Tibial artery (tissue), 4 donors: ENCODE results near the gene TMEM240.

Experiments used
- DNase-seq, 2 donors: peaks; one replicate each; pipeline ENCODE4 v3.0.0-alpha.2; 2019
- H3K27ac ChIP-seq, 2 donors: fragments of 200-600 bp; sonication (generic) in 1 of 2; 1 replicate in 1 of 2; 2 replicates in 1 of 2; pipeline ENCODE4 v1.5.1; 2018 to 2019; ENCODE audit warnings: mild to moderate bottlenecking in 1 of 2
- H3K27me3 ChIP-seq, 2 donors: fragments of 200-600 bp; sonication (generic) in 1 of 2; one replicate each; pipeline versions ENCODE4 v1.5.1 to v1.6.0; 2016 to 2019
- H3K36me3 ChIP-seq, 3 donors: fragments of 200-600 bp; sonication (generic) in 2 of 3; one replicate each; pipeline ENCODE4 v1.5.1; 2016 to 2019; ENCODE audit warnings: mild to moderate bottlenecking in 2 of 3
- H3K4me1 ChIP-seq, 4 donors: fragments of 200-600 bp; sonication (generic) in 2 of 4; 1 replicate in 3 of 4; 2 replicates in 1 of 4; pipeline ENCODE4 v1.5.1; 2016 to 2019
- H3K4me3 ChIP-seq, 2 donors: fragments of 200-600 bp; sonication (generic) in 1 of 2; 1 replicate in 1 of 2; 2 replicates in 1 of 2; pipeline ENCODE4 v1.5.1; 2018 to 2019; ENCODE audit warnings: mild to moderate bottlenecking in 2 of 2
- H3K9me3 ChIP-seq, 3 donors: fragments of 200-600 bp; sonication (generic) in 1 of 3; one replicate each; pipeline ENCODE4 v1.5.1; 2016 to 2019
- intact Hi-C: fragments of 100-400 bp; cut with DNase I; formaldehyde crosslinking; loops from one replicate; pipeline ENCODE4 v1.15.0; 2023; ENCODE audit warnings: low total_unique reads
- TF ChIP-seq, protein P1 (sequence below), 2 experiments: fragments of 200-600 bp in 1 of 2; fragments of 450-650 bp in 1 of 2; IDR thresholded peaks; one replicate each; pipeline ENCODE4 v1.5.1; 2017 to 2019; ENCODE audit warnings: antibody characterized with exemption in 2 of 2, mild to moderate bottlenecking in 1 of 2, moderate library complexity in 1 of 2

Gene TMEM240

DNA sequence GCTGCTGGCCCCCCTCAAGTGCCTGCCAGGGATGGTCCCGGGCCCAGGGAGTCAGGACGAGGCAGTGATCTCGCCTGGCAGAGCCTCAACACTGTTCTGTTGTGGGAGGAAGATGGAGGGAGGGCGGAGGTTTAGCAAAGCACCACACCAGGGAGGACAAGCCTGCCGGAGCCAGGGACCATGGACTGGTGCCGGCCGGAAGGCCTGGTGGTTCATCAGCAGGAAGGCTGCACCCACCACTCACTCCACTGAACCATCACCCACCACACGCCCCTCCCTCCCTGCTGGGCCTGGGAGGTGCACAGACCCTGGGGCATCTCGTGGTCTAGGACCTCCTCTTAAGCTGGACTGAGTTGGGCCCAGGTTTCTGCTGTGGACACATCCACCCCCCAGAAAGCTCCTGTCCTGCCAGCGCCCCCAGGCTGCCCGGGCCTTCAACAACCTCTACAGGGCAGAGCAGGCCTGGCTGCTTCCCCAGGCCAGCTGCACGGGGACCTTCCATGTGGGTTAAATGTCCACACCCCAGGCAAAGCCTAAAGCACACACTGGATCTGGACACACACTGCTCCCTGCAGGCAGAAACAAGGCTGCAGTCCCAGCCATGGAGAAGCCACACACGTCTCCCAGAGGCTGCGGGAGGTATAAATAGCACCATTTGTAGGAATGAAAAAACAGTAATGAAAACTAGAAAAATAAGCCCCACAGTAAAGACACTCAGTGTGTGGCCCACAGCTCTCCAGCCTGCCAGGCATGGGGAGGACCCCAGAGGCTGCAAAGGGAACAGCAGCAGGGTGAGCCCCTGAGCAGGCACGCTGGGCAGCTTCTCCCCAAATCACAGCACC lies 10.4 kb upstream of the TMEM240 start:
- Histone ChIP-seq H3K9me3 (no peaks in the 10 kb centered on the region), H3K4me3 (no peak overlapping the region), H3K27me3 (no peaks in the 10 kb centered on the region), H3K36me3 (peaks cover 0 to 18% (median 0%) of the 10 kb centered on the region in 3 donors), H3K4me1 (peaks cover 0 to 22% (median 12%) of the 10 kb centered on the region in 4 donors), H3K27ac (peak overlapping the region in 1 of 2 donors; percentile 10)
- no peak for DNase-seq
- intact Hi-C loops = no loop called here
- TF ChIP-seq, protein P1, sequence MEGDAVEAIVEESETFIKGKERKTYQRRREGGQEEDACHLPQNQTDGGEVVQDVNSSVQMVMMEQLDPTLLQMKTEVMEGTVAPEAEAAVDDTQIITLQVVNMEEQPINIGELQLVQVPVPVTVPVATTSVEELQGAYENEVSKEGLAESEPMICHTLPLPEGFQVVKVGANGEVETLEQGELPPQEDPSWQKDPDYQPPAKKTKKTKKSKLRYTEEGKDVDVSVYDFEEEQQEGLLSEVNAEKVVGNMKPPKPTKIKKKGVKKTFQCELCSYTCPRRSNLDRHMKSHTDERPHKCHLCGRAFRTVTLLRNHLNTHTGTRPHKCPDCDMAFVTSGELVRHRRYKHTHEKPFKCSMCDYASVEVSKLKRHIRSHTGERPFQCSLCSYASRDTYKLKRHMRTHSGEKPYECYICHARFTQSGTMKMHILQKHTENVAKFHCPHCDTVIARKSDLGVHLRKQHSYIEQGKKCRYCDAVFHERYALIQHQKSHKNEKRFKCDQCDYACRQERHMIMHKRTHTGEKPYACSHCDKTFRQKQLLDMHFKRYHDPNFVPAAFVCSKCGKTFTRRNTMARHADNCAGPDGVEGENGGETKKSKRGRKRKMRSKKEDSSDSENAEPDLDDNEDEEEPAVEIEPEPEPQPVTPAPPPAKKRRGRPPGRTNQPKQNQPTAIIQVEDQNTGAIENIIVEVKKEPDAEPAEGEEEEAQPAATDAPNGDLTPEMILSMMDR (IDR thresholded peaks at IDR 0.05) = peak in 1 of 2 experiments; percentile 21

DNA sequence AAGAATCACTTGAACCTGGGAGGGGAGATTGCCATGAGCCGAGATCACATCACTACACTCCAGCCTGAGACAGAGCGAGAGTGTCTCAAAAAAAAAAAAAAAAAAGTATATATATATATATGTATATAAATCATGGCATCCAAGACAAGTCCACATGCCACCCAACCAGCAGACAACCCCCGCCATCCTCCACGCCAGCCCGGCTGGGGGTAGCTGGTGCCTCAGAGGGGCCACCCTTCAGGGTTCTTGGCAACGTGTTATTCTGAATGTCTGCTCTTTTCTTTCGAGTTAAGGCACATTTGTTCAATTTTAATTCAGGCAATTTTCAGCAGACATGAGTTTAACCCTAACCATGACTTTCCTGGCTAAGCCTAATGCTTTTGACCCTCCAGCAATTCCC lies 9.7 kb upstream of the TMEM240 start:
- no peak for DNase-seq
- intact Hi-C loops = no loop called here
- H3K4me1 ChIP-seq = peaks cover 0 to 22% (median 12%) of the 10 kb centered on the region in 4 donors
- peak overlapping the region in 1 of 2 donors; percentile 10 for H3K27ac ChIP-seq
- no peaks in the 10 kb centered on the region for H3K27me3 ChIP-seq
- H3K4me3 ChIP-seq = no peak overlapping the region
- peaks cover 0 to 15% (median 0%) of the 10 kb centered on the region in 3 donors for H3K36me3 ChIP-seq
- TF ChIP-seq, protein P1 (IDR thresholded peaks at IDR 0.05) = no peak
- no peaks in the 10 kb centered on the region for H3K9me3 ChIP-seq

DNA sequence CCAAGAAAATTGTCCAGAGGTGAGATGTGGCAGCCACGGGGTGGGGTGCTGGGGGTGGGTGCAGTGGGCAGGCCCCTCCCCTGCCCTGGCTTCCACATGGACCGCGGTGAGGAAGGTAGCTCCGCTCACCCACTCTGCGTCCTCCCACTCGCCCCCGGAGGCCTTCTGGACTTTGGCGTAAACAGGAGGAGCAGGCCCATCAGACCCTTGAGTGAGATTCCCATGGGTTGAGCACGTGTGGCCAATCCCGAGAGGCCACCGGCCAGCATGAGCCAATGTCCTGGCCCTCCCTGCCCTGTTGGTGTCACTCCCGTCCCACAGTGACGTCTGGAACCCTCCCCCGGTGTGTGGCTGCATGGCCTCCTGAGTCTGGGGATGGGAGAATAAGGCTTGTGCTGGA lies 8.2 kb upstream of the TMEM240 start:
- Histone ChIP-seq H3K36me3 (peaks cover 0 to 9% (median 2%) of the 10 kb centered on the region in 3 donors), H3K4me1 (peaks cover 0 to 16% (median 9%) of the 10 kb centered on the region in 4 donors), H3K9me3 (no peaks in the 10 kb centered on the region), H3K27ac (no peak overlapping the region), H3K27me3 (no peaks in the 10 kb centered on the region), H3K4me3 (no peak overlapping the region)
- intact Hi-C loops = no loop called here
- TF ChIP-seq, protein P1 (IDR thresholded peaks at IDR 0.05) = no peak
- no peak for DNase-seq

DNA sequence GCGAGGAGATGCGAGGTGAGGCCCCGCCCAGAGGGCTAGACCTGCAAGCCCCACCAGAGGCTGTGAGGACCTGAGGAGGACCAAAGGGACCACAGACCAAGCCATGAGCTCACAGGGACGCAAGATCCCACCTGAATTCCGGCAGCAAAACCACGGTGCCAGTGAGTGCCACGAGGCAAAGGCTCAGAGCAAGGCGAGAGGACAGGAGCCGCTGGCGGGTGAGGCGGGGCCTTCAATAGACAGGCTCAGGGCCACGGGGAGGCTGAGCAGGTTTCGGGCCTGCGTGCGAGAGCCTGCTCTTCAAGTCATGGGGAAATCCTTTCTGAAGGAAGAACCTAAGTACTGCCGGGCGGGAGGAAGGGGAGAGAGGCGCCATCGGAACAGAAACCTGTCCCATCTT lies 7.1 kb upstream of the TMEM240 start:
- TF ChIP-seq, protein P1 (IDR thresholded peaks at IDR 0.05) = no peak
- DNase-seq = no peak
- intact Hi-C loops = no loop called here
- no peaks in the 10 kb centered on the region for H3K27me3 ChIP-seq
- peaks cover 0 to 16% (median 12%) of the 10 kb centered on the region in 4 donors for H3K4me1 ChIP-seq
- no peak overlapping the region for H3K27ac ChIP-seq
- no peak overlapping the region for H3K4me3 ChIP-seq
- peaks cover 0 to 20% (median 13%) of the 10 kb centered on the region in 3 donors for H3K36me3 ChIP-seq
- H3K9me3 ChIP-seq = no peaks in the 10 kb centered on the region

DNA sequence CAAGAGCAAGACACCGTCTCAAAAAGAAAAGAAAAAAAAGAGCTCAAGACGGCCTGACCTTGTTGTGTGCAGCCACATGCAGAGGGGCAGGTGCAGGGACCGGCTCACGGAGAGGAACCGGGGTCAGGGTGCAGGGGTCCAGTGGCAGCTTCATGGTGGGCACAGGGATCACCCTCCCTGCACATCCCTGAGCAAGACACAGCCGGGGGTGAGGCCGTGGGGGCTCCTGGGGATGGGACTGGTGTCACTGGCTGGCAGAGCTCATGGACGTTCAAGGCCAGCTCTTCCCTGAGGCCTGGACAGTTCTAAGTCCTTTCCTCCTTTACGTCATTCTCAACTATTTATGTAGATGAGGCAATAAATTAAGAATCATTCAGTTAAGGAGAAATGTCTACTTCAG lies 6.6 kb upstream of the TMEM240 start:
- DNase-seq = no peak

More for the DNA sequence above, 6.6 kb upstream of the TMEM240 start:
- peaks cover 0 to 24% (median 17%) of the 10 kb centered on the region in 3 donors for H3K36me3 ChIP-seq
- H3K4me3 ChIP-seq = no peak overlapping the region
- no peaks in the 10 kb centered on the region for H3K9me3 ChIP-seq
- H3K27me3 ChIP-seq = no peaks in the 10 kb centered on the region
- TF ChIP-seq, protein P1 (IDR thresholded peaks at IDR 0.05) = no peak
- intact Hi-C loops = no loop called here
- H3K4me1 ChIP-seq = peaks cover 0 to 16% (median 12%) of the 10 kb centered on the region in 4 donors
- H3K27ac ChIP-seq = no peak overlapping the region
